Ectodermal cell (in vitro differentiated cells): Measurements from ENCODE around the gene RGR. TPM values are rescaled to one million over a fixed set of nuclear protein-coding genes. Genes with fewer than 3 reads are reported as not detected.

ENCODE experiments used
- H3K27ac ChIP-seq: 2 replicates; pipeline ENCODE4 v1.7.0; 2013; ENCODE audit warnings: mild to moderate bottlenecking, low read depth, low read length; ENCODE audit not compliant: insufficient read depth, poor library complexity, severe bottlenecking
- H3K27me3 ChIP-seq: 2 replicates; pipeline ENCODE4 v1.7.0; 2013; ENCODE audit warnings: mild to moderate bottlenecking, low read length; ENCODE audit not compliant: insufficient read depth, control insufficient read depth, poor library complexity, severe bottlenecking
- H3K36me3 ChIP-seq: one replicate; pipeline ENCODE4 v1.7.0; 2013; ENCODE audit warnings: low read length; ENCODE audit not compliant: control insufficient read depth, insufficient read depth
- H3K4me1 ChIP-seq: one replicate; pipeline ENCODE4 v1.7.0; 2013; ENCODE audit warnings: low read length; ENCODE audit not compliant: control insufficient read depth, insufficient read depth
- H3K4me3 ChIP-seq: 2 replicates; pipeline ENCODE4 v1.7.0; 2013; ENCODE audit warnings: low read depth, low read length, control low read depth; ENCODE audit not compliant: insufficient read depth
- H3K9me3 ChIP-seq: 2 replicates; pipeline ENCODE4 v1.7.0; 2013; ENCODE audit warnings: mild to moderate bottlenecking, low read length, moderate library complexity; ENCODE audit not compliant: control insufficient read depth
- WGBS, 2 experiments: methylation state at CpG; one replicate each; pipeline ENCODE4 v1.1.7; 2013; ENCODE audit warnings: missing lambda C conversion rate in 2 of 2; 5-methylcytosine and 5-hydroxymethylcytosine counted together
- polyA plus RNA-seq, 4 experiments: library from polyadenylated mRNA; stranded (reverse); fragments of 50-300 nt; gene quantifications; one replicate each; pipeline ENCODE4 v1.2.3, GENCODE V29; 2013

Gene RGR
- not detected for polyA plus RNA-seq (2013, experiment 1 of 4)
- polyA plus RNA-seq (2013, experiment 2 of 4) = 0.11 TPM
- 0.27 TPM for polyA plus RNA-seq (2013, experiment 3 of 4)
- polyA plus RNA-seq (2013, experiment 4 of 4) = 0.45 TPM

GRCh38 chr10:84244651-84245270, at the start of gene RGR:
Gene RGR (plus strand): TSS chr10:84245053. CDS start chr10:84245091, 38 bp downstream.
- WGBS, 2 experiments = 65 to 67% methylated on average over 9 of the region's 9 CpGs
- Histone ChIP-seq H3K27me3 (no peaks in the 10 kb centered on the region), H3K9me3 (no peaks in the 10 kb centered on the region), H3K4me3 (no peak within 1 kb of the TSS), H3K4me1 (peaks cover 15% of the 10 kb centered on the region), H3K36me3 (no peaks in the 10 kb centered on the region), H3K27ac (peak within 1 kb of the TSS; percentile 8)

- no peak overlapping the region for H3K27ac ChIP-seq
- WGBS, 2 experiments = 64 to 68% methylated on average over 4 of the region's 4 CpGs
- no peaks in the 10 kb centered on the region for H3K4me1 ChIP-seq
- no peak overlapping the region for H3K4me3 ChIP-seq
- H3K36me3 ChIP-seq = no peaks in the 10 kb centered on the region
- no peaks in the 10 kb centered on the region for H3K9me3 ChIP-seq
- H3K27me3 ChIP-seq = peaks cover 79% of the 10 kb centered on the region
Measured at GRCh38 chr10:84196083-84196482, 48.8 kb upstream of the RGR start.

GRCh38 chr10:84196941-84197340, 47.9 kb upstream of the RGR start:
- Histone ChIP-seq H3K4me3 (no peak overlapping the region), H3K9me3 (no peaks in the 10 kb centered on the region), H3K4me1 (peaks cover 3% of the 10 kb centered on the region), H3K27ac (no peak overlapping the region), H3K27me3 (peaks cover 71% of the 10 kb centered on the region), H3K36me3 (no peaks in the 10 kb centered on the region)
- WGBS, 2 experiments = 91 to 92% methylated on average over 5 of the region's 5 CpGs

GRCh38 chr10:84197643-84198042, 47.2 kb upstream of the RGR start:
- no peaks in the 10 kb centered on the region for H3K9me3 ChIP-seq
- H3K36me3 ChIP-seq = no peaks in the 10 kb centered on the region
- no peak overlapping the region for H3K27ac ChIP-seq
- no peak overlapping the region for H3K4me3 ChIP-seq
- peaks cover 5% of the 10 kb centered on the region for H3K4me1 ChIP-seq
- peaks cover 64% of the 10 kb centered on the region for H3K27me3 ChIP-seq
- 88 to 93% methylated on average over 5 of the region's 5 CpGs for WGBS, 2 experiments

GRCh38 chr10:84198206-84198915, 46.5 kb upstream of the RGR start:
- Histone ChIP-seq H3K9me3 (no peaks in the 10 kb centered on the region), H3K27ac (no peak overlapping the region), H3K4me3 (no peak overlapping the region), H3K36me3 (no peaks in the 10 kb centered on the region), H3K4me1 (peaks cover 5% of the 10 kb centered on the region), H3K27me3 (peaks cover 57% of the 10 kb centered on the region)
- WGBS, 2 experiments = 91 to 92% methylated on average over 7 of the region's 7 CpGs

GRCh38 chr10:84200537-84201243, 44.2 kb upstream of the RGR start:
- peaks cover 5% of the 10 kb centered on the region for H3K4me1 ChIP-seq
- WGBS, 2 experiments = 91 to 93% methylated on average over 11 of the region's 11 CpGs
- no peaks in the 10 kb centered on the region for H3K9me3 ChIP-seq
- H3K27ac ChIP-seq = no peak overlapping the region
- H3K27me3 ChIP-seq = peaks cover 33% of the 10 kb centered on the region
- no peak overlapping the region for H3K4me3 ChIP-seq
- H3K36me3 ChIP-seq = no peaks in the 10 kb centered on the region

- WGBS, 2 experiments = 63 to 68% methylated on average over 6 of the region's 6 CpGs
- Histone ChIP-seq H3K9me3 (no peaks in the 10 kb centered on the region), H3K36me3 (no peaks in the 10 kb centered on the region), H3K4me3 (no peak overlapping the region), H3K27ac (no peak overlapping the region), H3K27me3 (peaks cover 28% of the 10 kb centered on the region), H3K4me1 (peaks cover 5% of the 10 kb centered on the region)
Measured at GRCh38 chr10:84201244-84201606, 43.6 kb upstream of the RGR start.

GRCh38 chr10:84201682-84202081, 43.2 kb upstream of the RGR start:
- H3K9me3 ChIP-seq = no peaks in the 10 kb centered on the region
- 94 to 96% methylated on average over 11 of the region's 11 CpGs for WGBS, 2 experiments
- peaks cover 23% of the 10 kb centered on the region for H3K27me3 ChIP-seq
- no peak overlapping the region for H3K4me3 ChIP-seq
- H3K27ac ChIP-seq = no peak overlapping the region
- H3K36me3 ChIP-seq = no peaks in the 10 kb centered on the region
- H3K4me1 ChIP-seq = peaks cover 5% of the 10 kb centered on the region

- H3K36me3 ChIP-seq = no peaks in the 10 kb centered on the region
- H3K4me1 ChIP-seq = peaks cover 5% of the 10 kb centered on the region
- H3K9me3 ChIP-seq = no peaks in the 10 kb centered on the region
- peaks cover 17% of the 10 kb centered on the region for H3K27me3 ChIP-seq
- no peak overlapping the region for H3K4me3 ChIP-seq
- 85 to 89% methylated on average over 5 of the region's 5 CpGs for WGBS, 2 experiments
- H3K27ac ChIP-seq = no peak overlapping the region
Measured at GRCh38 chr10:84202349-84202748, 42.5 kb upstream of the RGR start.

- Histone ChIP-seq H3K4me1 (peaks cover 5% of the 10 kb centered on the region), H3K9me3 (no peaks in the 10 kb centered on the region), H3K4me3 (no peak overlapping the region), H3K36me3 (no peaks in the 10 kb centered on the region), H3K27me3 (no peaks in the 10 kb centered on the region), H3K27ac (no peak overlapping the region)
- WGBS, 2 experiments = 84 to 85% methylated on average over 4 of the region's 4 CpGs
Measured at GRCh38 chr10:84204122-84204521, 40.7 kb upstream of the RGR start.
